HFFc6 (cell line): ENCODE results near the gene CFAP251. TPM values are rescaled to one million over a fixed set of nuclear protein-coding genes. Genes with fewer than 3 reads are reported as not detected.

Source experiments
- DNase-seq: peaks from one replicate; pipeline ENCODE4 v3.0.0-alpha.2; 2018
- H3K27ac Mint-ChIP-seq: 2 replicates; pipeline ENCODE4 v1.8.0; 2020; ENCODE audit warnings: mild to moderate bottlenecking, mixed read lengths
- H3K27me3 Mint-ChIP-seq: 2 replicates; pipeline ENCODE4 v1.8.0; 2021; ENCODE audit warnings: mild to moderate bottlenecking, moderate library complexity, mixed read lengths; ENCODE audit not compliant: insufficient read depth
- H3K36me3 Mint-ChIP-seq: 2 replicates; pipeline ENCODE4 v1.8.0; 2021; ENCODE audit warnings: low read depth, mixed read lengths
- H3K4me1 Mint-ChIP-seq: 2 replicates; pipeline ENCODE4 v1.8.0; 2020; ENCODE audit warnings: low read depth, mixed read lengths
- H3K4me3 Mint-ChIP-seq: 2 replicates; pipeline ENCODE4 v1.8.0; 2020; ENCODE audit warnings: mild to moderate bottlenecking, moderate library complexity, mixed read lengths
- H3K9me3 Mint-ChIP-seq: 2 replicates; pipeline ENCODE4 v1.8.0; 2020; ENCODE audit warnings: mild to moderate bottlenecking, mixed read lengths
- CTCF ChIP-seq: fragments of 200-600 bp; sonication (generic); IDR thresholded peaks from 2 replicates; pipeline ENCODE4 v1.5.0; 2021; ENCODE audit warnings: antibody characterized with exemption, mild to moderate bottlenecking
- total RNA-seq, 6 experiments: library from RNA; stranded (reverse); fragmentation: NEBNext Ultra II Directional; extraction: Animal tissue kit (Norgen Biotek cat#: 25700); gene quantifications; 2 replicates in 1 of 6; 3 replicates in 5 of 6; pipeline ENCODE4 v1.2.3, GENCODE V29; 2021

CFAP251 gene
- total RNA-seq, 6 experiments from 2014 or later, result 0.66 to 4.2 (median 3.3) TPM

- DNase-seq, result peak; percentile 11
- H3K36me3 Mint-ChIP-seq, result peaks cover 28% of the 10 kb centered on the region
- no peak overlapping the region; the same call in 1 of the 2 replicates for H3K27ac Mint-ChIP-seq
- H3K9me3 Mint-ChIP-seq, result no peaks in the 10 kb centered on the region
- no peak for TF ChIP-seq CTCF
- peaks cover 13% of the 10 kb centered on the region for H3K4me1 Mint-ChIP-seq
- H3K27me3 Mint-ChIP-seq, result no peaks in the 10 kb centered on the region; the same call in 1 of the 2 replicates
- no peak overlapping the region for H3K4me3 Mint-ChIP-seq
Observed at GRCh38 chr12:121958541-121959240, 40.3 kb downstream of the CFAP251 start.

GRCh38 chr12:121960541-121960940 is 42.1 kb downstream of the CFAP251 start:
- no peak for DNase-seq
- H3K27ac Mint-ChIP-seq, result no peak overlapping the region
- TF ChIP-seq CTCF, result no peak
- H3K4me1 Mint-ChIP-seq, result peaks cover 31% of the 10 kb centered on the region
- H3K36me3 Mint-ChIP-seq, result peaks cover 28% of the 10 kb centered on the region
- H3K27me3 Mint-ChIP-seq, result no peaks in the 10 kb centered on the region; the same call in 1 of the 2 replicates
- H3K4me3 Mint-ChIP-seq, result no peak overlapping the region
- H3K9me3 Mint-ChIP-seq, result no peaks in the 10 kb centered on the region

- no peak overlapping the region for H3K4me3 Mint-ChIP-seq
- no peak for TF ChIP-seq CTCF
- peaks cover 35% of the 10 kb centered on the region for H3K4me1 Mint-ChIP-seq
- peaks cover 28% of the 10 kb centered on the region for H3K36me3 Mint-ChIP-seq
- no peaks in the 10 kb centered on the region; the same call in 1 of the 2 replicates for H3K27me3 Mint-ChIP-seq
- no peak for DNase-seq
- no peaks in the 10 kb centered on the region for H3K9me3 Mint-ChIP-seq
- no peak overlapping the region for H3K27ac Mint-ChIP-seq
Observed at GRCh38 chr12:121961195-121961879, 42.9 kb downstream of the CFAP251 start.

- no peak for TF ChIP-seq CTCF
- H3K4me1 Mint-ChIP-seq, result peaks cover 35% of the 10 kb centered on the region
- no peaks in the 10 kb centered on the region for H3K9me3 Mint-ChIP-seq
- H3K27ac Mint-ChIP-seq, result no peak overlapping the region
- no peak overlapping the region for H3K4me3 Mint-ChIP-seq
- H3K27me3 Mint-ChIP-seq, result no peaks in the 10 kb centered on the region; the same call in 1 of the 2 replicates
- H3K36me3 Mint-ChIP-seq, result peaks cover 44% of the 10 kb centered on the region
- DNase-seq, result no peak
Observed at GRCh38 chr12:121963341-121964018, 45.1 kb downstream of the CFAP251 start.

- Mint-ChIP-seq H3K4me1 (peaks cover 28% of the 10 kb centered on the region), H3K27me3 (no peaks in the 10 kb centered on the region; the same call in 1 of the 2 replicates), H3K36me3 (peaks cover 47% of the 10 kb centered on the region), H3K27ac (peak overlapping the region; percentile 47; the same call in 1 of the 2 replicates), H3K9me3 (no peaks in the 10 kb centered on the region), H3K4me3 (no peak overlapping the region; the same call in 1 of the 2 replicates)
- no peak for TF ChIP-seq CTCF
- peak; percentile 89 for DNase-seq
Observed at GRCh38 chr12:121964813-121965643, 46.6 kb downstream of the CFAP251 start.
